HG03565 (cell line): ENCODE data around the gene ADCY1.

ENCODE experiments used
- ATAC-seq: cut with Tn5 transposase; IDR thresholded peaks from one replicate; pipeline ENCODE4 v1.9.1; 2021; ENCODE audit warnings: mild to moderate bottlenecking, moderate library complexity; ENCODE audit not compliant: unreplicated experiment

The ADCY1 gene

DNA sequence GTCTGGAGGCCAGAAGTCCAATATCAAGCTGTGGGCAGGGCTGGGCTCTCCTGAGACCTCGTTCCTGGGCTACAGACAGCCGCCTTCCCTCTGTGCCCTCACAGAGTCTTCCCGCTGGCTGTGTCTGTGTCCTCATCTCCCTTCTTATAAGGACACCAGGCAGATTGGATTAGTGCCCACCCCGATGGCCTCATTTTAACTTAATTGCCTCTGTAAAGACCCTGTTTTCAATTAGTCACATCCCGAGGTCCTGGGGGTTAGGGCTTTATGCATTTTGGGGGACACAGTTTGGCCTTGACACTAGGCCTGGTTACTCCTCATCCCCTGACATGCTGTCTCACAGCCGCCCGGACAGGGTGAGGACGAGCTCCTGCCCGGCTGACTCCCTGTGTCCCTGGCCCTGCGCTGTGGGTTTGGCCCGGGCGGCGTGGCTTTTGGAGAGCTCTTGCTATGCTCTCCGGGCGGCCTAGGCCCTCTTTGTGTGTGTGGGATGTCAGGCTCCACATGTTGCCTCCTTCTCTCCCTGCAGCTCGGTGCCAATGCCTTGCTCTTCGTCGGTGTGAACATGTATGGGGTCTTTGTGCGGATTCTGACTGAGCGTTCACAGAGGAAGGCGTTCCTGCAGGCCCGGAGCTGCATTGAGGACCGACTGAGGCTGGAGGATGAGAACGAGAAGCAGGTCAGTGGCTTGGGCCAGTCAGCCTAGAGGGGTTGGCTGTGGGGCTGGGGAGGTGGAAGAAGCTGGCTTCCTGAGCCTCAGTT is 18.2 kb downstream of the ADCY1 start:
- no peak for ATAC-seq

DNA sequence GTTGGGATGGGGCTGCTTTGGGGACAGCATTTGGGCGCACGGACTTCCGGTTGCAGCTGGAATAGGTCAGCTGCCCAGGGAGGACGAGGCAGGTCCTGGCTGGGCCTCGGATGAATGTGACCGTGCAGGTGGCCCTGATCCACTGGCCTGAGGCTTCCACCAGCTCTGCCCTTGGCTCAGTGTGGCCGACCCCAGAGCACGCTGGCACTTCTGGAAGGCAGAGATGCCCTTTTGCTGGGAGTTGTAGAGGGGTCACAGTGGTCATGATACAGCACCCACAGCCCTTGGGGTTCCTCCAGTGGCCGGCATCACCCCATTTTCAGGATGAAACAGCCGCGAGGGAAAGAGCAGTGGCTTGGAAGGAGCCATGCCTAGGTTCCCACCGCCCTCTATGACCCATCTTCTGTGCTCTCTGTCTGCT is 19.0 kb downstream of the ADCY1 start:
- no peak for ATAC-seq

DNA sequence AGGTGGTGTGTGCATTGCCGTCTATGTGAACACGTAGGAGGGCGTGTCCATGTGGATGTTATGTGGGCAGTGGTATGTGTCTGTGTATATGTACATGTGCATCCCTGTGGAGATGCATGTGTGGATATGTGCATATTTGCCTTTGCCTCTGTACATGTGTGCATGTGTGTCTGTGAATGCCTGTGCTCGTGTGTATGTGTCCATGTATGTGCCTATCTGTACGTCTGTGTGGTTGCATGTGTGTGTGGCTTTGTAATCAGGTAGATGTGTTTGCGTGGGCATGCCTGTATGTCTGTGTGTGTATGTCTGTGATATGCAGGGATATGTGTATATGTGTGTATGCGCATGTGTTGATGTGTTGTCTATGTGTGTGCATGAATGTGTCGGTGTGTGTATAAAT is 19.7 kb downstream of the ADCY1 start:
- ATAC-seq, result no peak

DNA sequence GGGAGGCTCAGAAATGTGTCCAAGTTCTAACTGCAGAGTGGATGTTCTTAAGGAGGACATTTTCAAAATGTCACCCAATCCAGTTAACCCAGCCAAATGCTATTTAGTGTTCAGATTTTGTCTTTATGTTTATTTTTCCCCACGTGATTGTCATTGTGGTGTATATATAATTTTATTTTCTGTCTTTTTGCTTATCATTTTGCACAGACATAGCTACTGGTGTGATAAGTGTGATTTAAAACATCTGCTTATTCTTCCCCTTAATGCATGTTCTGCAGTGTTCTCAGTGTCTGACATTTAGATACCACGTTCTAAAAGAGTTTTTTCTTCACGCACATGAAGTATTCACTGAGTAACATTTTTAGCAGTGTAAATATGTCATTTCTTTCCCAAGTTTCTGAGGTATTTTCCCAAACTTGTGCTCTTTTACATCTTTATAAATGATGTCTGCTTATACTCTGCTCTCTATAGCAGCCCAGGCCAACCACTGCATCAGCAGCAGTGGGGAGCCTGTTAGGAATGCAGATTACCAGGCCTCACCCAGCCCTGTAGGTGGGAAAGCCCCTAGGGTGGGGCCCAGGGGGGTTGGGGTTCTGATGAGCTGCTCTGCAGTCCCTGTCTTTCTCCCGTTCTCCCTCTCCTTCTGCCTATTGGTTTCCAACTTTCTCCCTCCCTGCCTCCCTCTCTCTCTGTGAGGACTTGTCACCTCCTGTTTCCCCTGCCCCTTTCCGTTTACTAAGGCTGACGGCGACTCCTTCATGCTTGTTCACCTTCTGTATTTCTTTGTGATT is 20.8 kb downstream of the ADCY1 start:
- ATAC-seq, result no peak

DNA sequence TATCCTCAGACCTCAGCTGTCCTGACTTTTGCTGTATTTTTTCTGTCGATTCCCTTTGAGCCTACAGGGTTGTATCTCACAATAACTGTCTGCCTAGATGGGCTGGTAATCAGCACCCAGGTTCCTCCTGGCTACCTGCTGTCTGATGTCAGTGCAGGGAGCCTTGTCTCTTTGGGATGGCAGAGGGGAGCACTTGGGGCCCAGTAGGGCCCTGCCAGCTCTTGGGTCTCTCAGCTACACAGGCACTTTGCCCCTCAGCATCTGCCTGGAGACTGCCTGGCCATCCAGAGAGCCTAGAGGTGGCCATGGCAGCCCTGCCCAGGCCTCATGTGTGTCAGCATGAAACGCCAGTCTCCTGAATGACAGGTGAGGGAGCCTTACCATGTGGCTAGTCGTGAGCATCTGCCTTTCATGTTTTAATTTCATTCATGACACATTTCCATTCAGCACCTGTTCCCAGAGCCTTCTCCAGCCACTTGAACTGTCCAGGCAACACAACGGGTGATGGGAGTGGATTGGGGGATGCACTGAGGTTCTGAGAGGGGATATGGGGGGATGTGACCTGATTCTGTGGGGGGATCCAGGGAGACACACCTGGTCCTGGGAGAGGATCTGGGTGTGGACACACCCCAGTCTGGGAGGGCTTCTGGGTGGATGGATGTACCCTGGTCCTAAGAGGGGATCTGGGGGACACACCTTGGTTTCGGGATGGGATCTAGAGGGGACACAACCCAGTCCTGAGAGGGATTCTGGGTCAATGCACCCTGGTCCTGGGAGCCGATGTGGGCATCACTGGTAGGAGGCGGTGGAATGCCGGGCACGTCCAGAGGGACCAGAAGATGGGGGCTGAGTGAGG is 21.9 kb downstream of the ADCY1 start:
- no peak for ATAC-seq

DNA sequence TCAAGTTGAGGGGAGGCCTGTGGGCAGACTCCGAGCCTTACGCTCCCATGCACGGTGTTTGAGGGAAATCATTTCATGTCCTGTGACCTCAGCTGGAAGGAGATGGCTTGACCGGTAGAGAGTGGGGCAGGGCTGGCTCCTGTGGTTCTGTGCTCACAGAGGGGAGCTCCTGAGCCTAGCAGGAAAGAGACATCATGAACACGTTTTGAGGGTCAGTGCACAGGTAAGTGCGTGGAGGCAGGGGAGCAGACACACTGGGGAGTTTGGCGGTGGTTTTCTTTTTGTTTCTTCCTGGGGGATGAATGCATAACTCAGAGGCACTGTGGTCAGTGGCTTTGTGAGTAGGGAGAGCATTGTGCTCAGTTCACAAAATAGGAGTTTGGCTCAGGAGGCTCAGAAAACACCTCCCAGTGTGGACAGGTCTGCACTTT is 22.5 kb downstream of the ADCY1 start:
- ATAC-seq, result no peak

DNA sequence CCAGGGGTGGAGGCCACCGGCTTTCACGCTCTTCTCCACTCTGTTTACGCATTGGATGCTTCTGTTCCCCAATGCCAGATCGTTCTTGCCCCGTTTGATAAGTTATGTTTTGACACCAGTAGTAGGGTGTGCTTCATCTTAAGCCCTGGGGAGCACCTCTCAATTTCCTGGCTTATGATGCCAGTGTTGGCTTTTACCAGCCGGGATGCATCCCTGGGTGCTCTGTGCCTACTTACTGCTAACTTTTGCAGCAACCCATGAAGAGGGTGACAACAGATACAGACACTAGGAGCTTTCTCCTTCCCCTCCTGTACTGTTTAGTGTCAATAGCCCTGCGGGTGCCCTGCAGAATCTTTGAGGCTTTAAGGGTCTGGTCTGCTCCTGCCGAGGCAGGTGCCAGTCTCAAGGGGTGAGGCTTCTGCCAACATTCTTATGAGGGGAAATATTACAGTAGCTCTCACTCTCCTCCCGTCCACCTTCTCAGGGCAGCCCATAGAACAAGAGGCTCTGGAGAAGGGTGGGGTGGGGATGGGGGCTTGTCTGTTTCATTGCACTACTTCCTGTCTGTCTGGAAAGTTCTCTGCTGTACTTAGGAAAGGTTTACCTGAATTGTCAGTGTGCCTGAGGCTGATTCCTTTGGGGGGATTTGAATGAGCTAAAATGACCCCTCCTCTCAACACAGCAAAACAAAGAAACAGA is 23.3 kb downstream of the ADCY1 start:
- ATAC-seq, result no peak

DNA sequence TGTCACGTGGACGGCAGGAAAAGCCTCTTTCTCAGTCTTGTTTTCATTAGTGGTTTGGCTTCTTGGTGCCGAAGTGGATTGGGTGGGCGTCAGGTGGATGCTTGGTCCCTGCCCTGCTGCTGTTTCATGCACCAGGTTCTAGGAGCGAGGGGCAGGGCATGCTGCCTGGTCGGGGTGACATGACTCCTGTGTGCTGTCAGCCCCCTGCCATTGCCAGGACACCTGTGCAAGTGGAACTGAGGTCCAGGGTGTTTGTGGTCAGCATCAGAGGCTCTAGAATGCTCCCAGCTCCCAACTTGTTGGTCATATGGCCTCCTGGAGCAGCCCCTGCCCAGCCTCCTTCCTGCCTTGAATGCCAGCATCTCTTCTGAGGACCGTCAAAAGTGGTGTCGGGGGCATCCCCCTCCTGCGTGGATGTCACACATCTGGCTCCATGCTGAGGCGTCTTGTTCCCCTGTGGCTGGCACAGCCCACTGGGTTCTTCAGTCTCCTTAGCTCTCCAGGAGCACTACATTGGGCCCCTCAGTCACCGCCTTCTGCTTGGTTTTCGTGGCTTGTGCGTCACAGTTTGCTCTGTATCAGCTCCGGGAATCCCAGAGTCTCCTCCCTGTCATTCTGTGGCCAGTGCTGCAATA is 24.8 kb downstream of the ADCY1 start:
- no peak for ATAC-seq

DNA sequence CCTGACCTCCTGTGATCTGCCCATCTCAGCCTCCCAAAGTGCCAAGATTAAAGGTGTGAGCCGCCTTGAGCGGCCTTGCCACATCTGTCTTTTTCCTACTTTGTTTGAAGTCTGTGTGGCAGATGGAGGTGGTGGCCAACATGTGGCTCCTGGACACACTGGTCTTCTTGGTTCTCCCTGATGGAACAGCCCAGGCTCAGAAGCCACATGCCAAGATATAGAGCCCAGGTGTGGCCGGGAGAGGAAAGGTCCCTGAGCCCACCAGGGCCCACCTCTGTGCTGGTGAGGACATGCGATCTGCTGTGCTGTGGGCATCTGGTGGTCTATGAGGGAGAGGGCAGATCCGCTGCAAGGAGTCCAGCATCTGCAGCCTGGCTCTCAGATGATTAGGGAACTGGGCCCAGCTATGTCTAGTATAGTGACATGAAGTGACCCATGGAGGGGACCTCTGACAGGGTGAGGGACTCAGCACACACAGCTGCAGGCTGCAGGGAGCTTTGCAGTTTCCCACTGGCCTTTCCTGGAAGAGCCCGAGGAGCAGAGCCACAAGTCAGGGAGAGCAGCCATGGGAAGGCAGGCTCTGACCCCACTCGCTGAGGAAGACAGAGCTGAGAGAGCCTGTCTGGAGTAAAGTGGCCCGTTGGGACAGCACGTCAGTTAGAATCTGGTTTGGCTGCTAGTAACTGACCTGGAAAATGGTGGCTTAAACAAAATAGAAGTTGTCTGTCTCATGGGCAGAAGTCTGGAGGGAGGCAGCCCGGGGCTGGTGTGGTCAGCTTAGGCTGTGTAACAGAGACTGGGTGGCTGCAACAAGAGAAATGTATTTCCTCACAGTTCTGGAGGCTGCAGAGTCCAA is 25.9 kb downstream of the ADCY1 start:
- ATAC-seq, result no peak

DNA sequence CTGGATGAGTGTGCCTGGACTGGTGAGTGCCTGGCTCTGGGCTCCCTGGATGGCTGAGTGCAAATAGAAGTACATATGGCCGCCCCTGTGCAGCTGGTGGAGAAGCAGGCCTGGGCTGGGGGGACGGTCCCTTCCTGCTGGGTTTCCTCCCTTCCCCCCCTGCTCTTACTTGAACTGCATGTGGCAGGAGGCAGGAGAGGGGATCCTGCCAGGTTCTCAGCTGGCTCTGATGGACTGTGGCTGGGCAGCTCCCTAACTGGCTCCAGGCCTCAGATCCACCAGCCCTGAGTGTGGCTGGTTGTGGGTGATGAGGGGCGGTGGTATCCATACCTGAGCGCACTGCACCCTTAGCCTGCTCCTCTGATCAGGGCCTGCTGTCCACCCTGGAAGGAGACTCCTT is 26.9 kb downstream of the ADCY1 start:
- ATAC-seq, result no peak

DNA sequence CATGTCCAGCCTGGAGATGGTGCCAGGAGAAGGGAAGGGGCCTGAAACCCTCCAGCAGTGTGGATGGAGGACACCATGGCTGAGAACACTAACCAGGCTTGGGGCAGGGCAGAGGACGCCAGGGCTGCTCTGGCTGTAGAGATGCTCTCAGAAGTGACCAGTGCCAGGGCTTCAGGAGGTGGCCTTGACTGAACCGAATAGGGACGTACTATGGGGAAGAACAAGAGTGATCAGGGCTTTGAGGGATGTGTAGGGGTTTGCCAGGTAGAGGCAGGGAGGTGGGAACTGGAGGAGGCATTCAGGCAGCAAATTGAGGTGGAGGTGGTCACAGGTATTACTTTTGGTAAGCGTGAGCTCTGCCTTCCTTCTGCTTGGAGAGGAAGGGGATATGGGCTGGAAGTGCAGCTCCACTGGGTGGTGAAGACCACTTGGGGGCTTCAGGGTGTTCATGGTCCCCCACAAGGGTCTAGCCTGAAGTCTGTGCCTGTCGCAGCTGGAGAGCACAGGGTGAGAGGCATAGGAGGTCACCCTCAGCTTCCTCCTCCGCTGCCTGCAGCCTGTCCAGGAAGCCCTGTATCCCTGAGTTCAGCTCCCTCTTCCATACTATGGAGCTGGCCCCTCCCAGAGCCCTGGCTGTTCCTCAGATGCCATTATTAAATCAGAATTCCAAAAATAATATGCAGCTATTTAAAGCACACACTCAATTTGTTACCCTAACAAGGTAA is 27.8 kb downstream of the ADCY1 start:
- no peak for ATAC-seq

DNA sequence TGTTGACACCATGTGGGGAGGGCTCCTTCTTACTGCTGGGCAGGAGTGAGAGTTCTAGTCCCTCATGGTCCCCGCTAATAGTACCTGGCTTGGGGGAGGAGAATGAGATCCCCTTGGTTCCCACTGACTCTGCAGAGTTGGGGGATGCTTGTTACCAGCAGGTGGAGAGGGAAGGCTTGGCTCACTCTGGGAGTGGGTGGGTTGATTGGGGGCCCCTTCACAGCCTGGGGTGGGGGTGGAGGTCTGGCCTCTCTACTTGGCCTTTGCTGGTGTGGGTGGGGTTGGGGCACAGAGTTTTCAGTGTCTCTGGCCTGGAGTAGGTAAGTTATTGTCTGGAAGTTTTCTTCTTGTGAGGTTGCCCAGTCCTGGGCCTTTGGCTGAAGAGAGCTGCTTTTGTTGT is 31.9 kb downstream of the ADCY1 start:
- no peak for ATAC-seq

DNA sequence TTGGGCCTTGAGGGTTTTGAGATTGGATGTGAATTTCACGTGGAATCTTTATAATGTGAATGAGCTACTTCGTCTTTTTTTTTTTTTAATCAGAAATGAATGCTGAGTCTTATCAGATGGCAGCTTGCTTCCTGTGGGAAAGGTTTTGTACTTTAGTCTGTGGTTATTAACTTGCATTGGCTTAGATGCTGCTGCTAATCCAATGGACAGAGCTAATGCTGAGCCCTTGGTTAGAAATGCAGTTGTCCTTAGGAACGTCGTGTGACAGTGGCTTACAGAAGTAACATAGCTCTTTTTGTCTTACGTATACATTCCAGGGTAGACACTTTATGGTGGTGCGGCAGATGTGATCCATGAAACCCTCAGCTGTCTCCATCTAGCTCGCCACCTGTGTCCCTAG is 32.8 kb downstream of the ADCY1 start:
- ATAC-seq, result no peak

DNA sequence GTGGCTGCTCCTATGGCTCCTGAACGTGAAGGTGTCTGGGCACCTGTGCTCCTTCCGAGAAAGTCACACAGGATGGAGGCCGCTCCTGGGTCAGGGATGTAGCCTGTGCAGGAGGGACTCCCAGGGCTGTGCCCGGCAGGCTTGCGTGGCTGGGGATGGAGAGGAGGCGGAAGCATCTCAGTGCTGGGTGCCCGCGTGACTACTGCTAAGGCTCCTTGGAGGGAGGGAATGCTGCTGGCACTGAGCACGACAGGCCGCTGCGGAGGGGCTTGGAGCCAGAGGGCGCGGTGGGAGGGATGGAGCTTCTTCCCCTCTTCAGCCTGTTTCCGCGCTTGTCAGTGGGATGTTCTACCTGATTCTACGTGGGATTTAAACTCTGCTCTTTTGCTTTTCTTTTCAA is 35.0 kb downstream of the ADCY1 start:
- ATAC-seq, result no peak

DNA sequence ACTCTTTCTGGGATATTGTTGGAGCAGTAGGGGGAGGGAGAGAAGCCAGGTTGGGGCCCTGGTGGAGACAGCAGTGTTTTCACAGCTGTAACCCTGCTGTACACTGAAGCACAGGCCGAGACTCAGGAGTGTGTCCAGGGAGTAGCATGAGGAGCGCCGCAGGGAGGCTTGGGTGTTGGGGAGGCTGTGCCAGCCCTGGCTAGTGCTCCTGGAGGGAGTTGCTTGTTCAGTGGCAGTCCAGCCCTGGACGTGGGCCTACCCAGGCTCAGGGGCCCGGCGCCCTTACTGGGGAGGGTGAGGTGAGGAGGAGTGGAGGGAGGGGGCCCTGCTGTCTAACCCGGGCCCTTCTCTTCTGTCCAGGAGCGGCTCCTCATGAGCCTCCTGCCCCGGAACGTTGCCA is 35.9 kb downstream of the ADCY1 start:
- no peak for ATAC-seq

DNA sequence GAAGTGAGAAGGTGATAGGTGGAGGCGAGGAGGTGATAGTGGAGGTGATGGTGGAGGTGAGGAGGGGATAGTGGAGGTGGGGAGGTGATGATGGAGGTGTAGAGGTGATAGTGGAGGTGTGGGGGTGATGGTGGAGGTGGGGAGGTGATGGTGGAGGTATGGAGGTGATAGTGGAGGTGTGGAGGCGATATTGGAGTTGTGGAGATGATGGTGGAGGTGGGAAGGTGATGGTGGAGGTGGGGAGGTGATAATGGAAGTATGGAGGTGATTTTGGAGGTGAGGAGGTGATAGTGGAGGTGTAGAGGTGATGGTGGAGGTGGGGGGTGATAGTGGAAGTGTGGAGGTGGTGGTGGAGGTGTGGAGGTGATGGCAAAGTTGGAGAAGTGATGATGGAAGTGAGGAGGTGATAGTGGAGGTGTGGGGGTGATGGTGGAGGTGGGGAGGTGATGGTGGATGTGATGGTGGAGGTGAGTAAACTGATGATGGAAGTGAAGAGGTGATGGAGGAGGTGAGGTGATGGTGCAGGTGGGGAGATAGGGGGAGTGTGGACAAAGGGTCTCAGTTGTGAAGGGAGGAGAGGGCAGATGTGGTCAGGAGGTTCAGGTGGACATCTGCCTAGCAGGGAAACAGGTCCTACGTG is 36.6 kb downstream of the ADCY1 start:
- no peak for ATAC-seq

DNA sequence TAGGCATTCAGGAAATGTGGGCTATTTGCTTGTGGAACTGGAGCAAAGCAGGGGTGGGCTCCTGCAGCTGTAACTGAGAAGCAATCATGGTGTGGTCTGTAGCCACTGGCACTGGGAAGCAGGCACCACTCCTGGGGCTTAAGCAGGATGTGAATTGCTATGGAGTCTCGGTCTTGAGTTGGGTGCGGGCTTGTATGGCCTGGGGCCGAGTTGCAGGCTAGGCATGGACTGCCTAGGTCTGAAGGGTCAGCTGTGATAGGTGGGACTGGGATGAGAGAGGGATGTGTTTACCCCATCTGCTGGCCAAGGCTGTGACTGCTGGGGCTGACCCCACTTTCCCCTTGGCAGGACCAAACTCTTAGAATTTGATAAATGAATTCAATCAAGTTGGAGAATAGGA is 43.0 kb downstream of the ADCY1 start:
- no peak for ATAC-seq

DNA sequence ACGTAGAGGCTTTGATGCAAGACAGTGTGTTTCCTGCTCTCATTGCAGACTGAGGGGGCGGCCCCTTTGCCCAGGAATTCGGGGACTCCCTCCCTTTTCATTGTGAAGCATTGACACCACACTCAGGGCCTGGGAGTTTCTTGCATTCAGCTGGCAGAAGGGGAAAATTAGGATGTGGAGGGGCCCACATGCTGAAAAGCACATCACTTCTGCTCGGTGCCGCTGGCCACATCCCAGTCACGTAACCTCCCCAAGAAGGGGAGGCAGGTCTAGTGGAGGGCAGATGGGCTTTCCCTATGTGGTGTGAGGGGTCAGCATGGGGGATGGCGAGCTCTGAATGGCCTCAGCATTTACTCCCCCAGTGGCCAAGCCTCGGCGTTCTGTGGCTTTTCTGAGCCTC is 47.9 kb downstream of the ADCY1 start:
- no peak for ATAC-seq
